GM12878 (cell line): ENCODE data around the gene NCKAP5. TPM values are rescaled to one million over a fixed set of nuclear protein-coding genes. Genes with fewer than 3 reads are reported as not detected.

Experiments used
- ATAC-seq: fragments of 200-7000 bp; cut with Tn5 transposase; 3 replicates; pipeline ENCODE4 v1.9.1; 2020; ENCODE audit warnings: mild to moderate bottlenecking, moderate library complexity
- BruUV-seq: library from RNA; stranded (reverse); fragments of 400-500 nt; replicated peaks from 2 replicates; lab custom pipeline; 2021; lab: Mats Ljungman, UMichigan
- CTCF ChIA-PET: fragments of 300-600 bp; sonication (Branson Sonifier 250); formaldehyde crosslinking; extraction: SDS; loops from one replicate; lab custom pipeline; 2021; ENCODE audit warnings: inconsistent platforms; lab: Yijun Ruan, JAX
- POLR2A ChIA-PET: fragments of 350-600 bp; formaldehyde crosslinking; extraction: SDS; loops from one replicate; lab custom pipeline; 2021; ENCODE audit warnings: inconsistent platforms; lab: Charles Lee
- RAD21 ChIA-PET: fragments of 300-600 bp; sonication (Branson Sonifier 250); formaldehyde crosslinking; loops from one replicate; lab custom pipeline; 2023; ENCODE audit warnings: antibody characterized with exemption; ENCODE audit not compliant: unreplicated experiment; lab: Charles Lee
- SMC1A ChIA-PET: fragments of 300-600 bp; sonication (Branson Sonifier 250); formaldehyde crosslinking; loops from one replicate; lab custom pipeline; 2023; ENCODE audit not compliant: unreplicated experiment, uncharacterized antibody; lab: Charles Lee
- DNase-seq: peaks from one replicate; pipeline ENCODE4 v3.0.0-alpha.2; 2011; ENCODE audit warnings: low read depth, low spot score
- FAIRE-seq: peaks from 3 replicates; lab custom pipeline; 2011; peaks lifted over from hg19 to GRCh38; lab: Jason Lieb, UNC
- H2AFZ ChIP-seq: 2 replicates; pipeline ENCODE4 v1.6.0; 2011; ENCODE audit warnings: low read depth, low read length, control low read depth; ENCODE audit not compliant: control insufficient read depth
- H3K27ac ChIP-seq: 2 replicates; pipeline ENCODE4 v1.5.1; 2011; ENCODE audit warnings: control low read depth; ENCODE audit not compliant: control insufficient read depth, insufficient read depth
- H3K27me3 ChIP-seq, 2 experiments: replicated peaks in 1 of 2; 2 replicates each; pipeline versions ENCODE4 v1.6.0 to v1.6.1; 2011; ENCODE audit warnings: low read length in 1 of 2; ENCODE audit not compliant: control insufficient read depth in 2 of 2, insufficient read depth in 2 of 2
- H3K36me3 ChIP-seq, 2 experiments: 2 replicates each; pipeline ENCODE4 v1.5.1; 2011; ENCODE audit warnings: low read length in 1 of 2; ENCODE audit not compliant: control insufficient read depth in 2 of 2, insufficient read depth in 2 of 2
- H3K4me1 ChIP-seq: 2 replicates; pipeline ENCODE4 v1.6.1; 2011; ENCODE audit warnings: mild to moderate bottlenecking, low read length, moderate library complexity, mixed read lengths; ENCODE audit not compliant: control insufficient read depth, insufficient read depth
- H3K4me2 ChIP-seq: 2 replicates; pipeline ENCODE4 v1.6.0; 2011; ENCODE audit warnings: control low read depth; ENCODE audit not compliant: control insufficient read depth, insufficient read depth
- H3K4me3 ChIP-seq: fragments of 200-600 bp; sonication (generic); 2 replicates; pipeline ENCODE4 v1.5.1; 2016
- H3K79me2 ChIP-seq: 2 replicates; pipeline ENCODE4 v1.6.0; 2011; ENCODE audit warnings: low read length; ENCODE audit not compliant: control insufficient read depth, insufficient read depth
- H3K9ac ChIP-seq: 2 replicates; pipeline ENCODE4 v1.8.0; 2011; ENCODE audit warnings: low read length, control low read depth, mixed read lengths; ENCODE audit not compliant: control insufficient read depth, insufficient read depth
- H3K9me3 ChIP-seq: replicated peaks from 3 replicates; pipeline ENCODE4 v1.5.1; 2011; ENCODE audit warnings: mild to moderate bottlenecking, low read length; ENCODE audit not compliant: control insufficient read depth, insufficient read depth
- H4K20me1 ChIP-seq: 2 replicates; pipeline ENCODE4 v1.6.0; 2011; ENCODE audit not compliant: control insufficient read depth, insufficient read depth
- SP1 ChIP-seq: IDR thresholded peaks from one replicate; pipeline ENCODE4 v1.6.1; 2011; ENCODE audit warnings: low read depth, low read length
- ZNF24 ChIP-seq: fragments of 450-650 bp; IDR thresholded peaks from 2 replicates; pipeline ENCODE4 v1.6.1; 2017; ENCODE audit warnings: antibody characterized with exemption, mild to moderate bottlenecking
- ZSCAN29 ChIP-seq: fragments of 450-650 bp; IDR thresholded peaks from 2 replicates; pipeline ENCODE4 v1.6.1; 2017; ENCODE audit warnings: mild to moderate bottlenecking, moderate library complexity
- WGBS: methylation state at CpG from one replicate; pipeline ENCODE4 v1.1.6; 2016; ENCODE audit warnings: low lambda C conversion rate; ENCODE audit not compliant: insufficient replicate concordance, insufficient coverage; ENCODE audit errors: missing lambda C conversion rate; 5-methylcytosine and 5-hydroxymethylcytosine counted together
- in situ Hi-C: fragments of 300-500 bp; cut with MboI; formaldehyde crosslinking; loops from 9 replicates; pipeline ENCODE4 v1.14.3; 2018; ENCODE audit warnings: mixed read lengths
- intact Hi-C: fragments of 100-400 bp; cut with micrococcal nuclease; formaldehyde crosslinking; loops from one replicate; pipeline ENCODE4 v1.14.2; 2022; ENCODE audit not compliant: unreplicated experiment
- polyA plus RNA-seq, 11 experiments: library from polyadenylated mRNA; depleted of rRNA in 4 of 11; unstranded in 6 of 11; stranded (reverse) in 5 of 11; fragments of >200 nt; fragmentation: Nextera tagmentation in 4 of 11; fragmentation: Illumina TruSeq in 1 of 11; extraction: Ambion mirVana in 4 of 11; extraction: Trizol in 1 of 11; gene quantifications; 1 replicate in 1 of 11; 2 replicates in 10 of 11; pipeline versions ENCODE4 v1.2.1 to v1.2.3, GENCODE V29; 2011 to 2016; ENCODE audit warnings: inconsistent platforms in 2 of 11, missing spikeins in 2 of 11, low read depth in 1 of 11
- total RNA-seq, 4 experiments: library from RNA; depleted of rRNA in 3 of 4; stranded (reverse); fragments of >200 nt in 3 of 4; fragmentation: Illumina TruSeq in 1 of 4; extraction: Trizol in 1 of 4; gene quantifications; 2 replicates each; pipeline versions ENCODE4 v1.2.1 to v1.2.3, GENCODE V29; 2013 to 2021
- TF ChIP-seq, protein P1 (sequence below): fragments of 450-650 bp; IDR thresholded peaks from 2 replicates; pipeline ENCODE4 v1.6.1; 2017; ENCODE audit warnings: mild to moderate bottlenecking, moderate library complexity

NCKAP5 gene
- total and polyA plus RNA-seq, 10 of the 15 experiments (the other 5 are each of a cell fraction or from before 2014, with no cell fraction given) = 0.06 to 0.44 (median 0.16) TPM

DNA sequence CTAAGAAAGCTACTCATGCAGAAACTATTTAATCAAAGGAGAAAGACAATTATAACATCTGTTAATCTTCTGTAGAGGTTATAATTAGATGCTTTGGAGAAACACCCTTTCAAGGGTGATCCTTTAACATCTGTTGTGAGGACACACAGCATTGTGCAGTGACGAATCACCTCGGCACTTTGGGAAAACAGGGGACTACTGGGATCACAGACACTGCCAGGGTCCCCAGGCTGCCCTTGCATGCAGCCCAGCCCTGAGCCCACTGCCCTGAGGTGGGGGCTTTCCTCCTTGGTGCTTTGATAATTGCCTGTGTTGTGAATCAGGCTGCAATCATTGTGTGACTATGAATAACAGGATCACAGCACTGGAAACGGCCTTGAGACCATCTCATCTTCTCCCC, 10.6 kb downstream of the NCKAP5 start:
- Histone ChIP-seq H3K9me3 (no peaks in the 10 kb centered on the region), H3K27me3 (no peaks in the 10 kb centered on the region; a peak in 1 of 4 replicates), H3K4me3 (no peak overlapping the region), H3K9ac (no peak overlapping the region), H3K4me1 (no peaks in the 10 kb centered on the region), H3K27ac (no peak overlapping the region), H3K36me3 (no peaks in the 10 kb centered on the region), H4K20me1 (no peaks in the 10 kb centered on the region), H3K4me2 (no peak overlapping the region), H3K79me2 (no peaks in the 10 kb centered on the region), H2AFZ (no peak overlapping the region)
- FAIRE-seq (no peak), ATAC-seq (no peak), DNase-seq (no peak)
- in situ Hi-C loops (loop anchor here (25.0 kb wide), 1 partner anchor 1020 kb away; no protein-coding TSS in a partner anchor), intact Hi-C loops (no loop called here)
- ChIA-PET POLR2A (no interaction called here), SMC1A (no interaction called here), CTCF (no interaction called here), RAD21 (interaction anchor here (0.6 kb wide), 1 partner anchor 38 kb away, joined by 3 read pairs; no protein-coding TSS in a partner anchor)
- BruUV-seq = no TSS peak
- TF ChIP-seq SP1 (no peak), ZSCAN29 (no peak), ZNF24 (no peak)
- TF ChIP-seq, protein P1, sequence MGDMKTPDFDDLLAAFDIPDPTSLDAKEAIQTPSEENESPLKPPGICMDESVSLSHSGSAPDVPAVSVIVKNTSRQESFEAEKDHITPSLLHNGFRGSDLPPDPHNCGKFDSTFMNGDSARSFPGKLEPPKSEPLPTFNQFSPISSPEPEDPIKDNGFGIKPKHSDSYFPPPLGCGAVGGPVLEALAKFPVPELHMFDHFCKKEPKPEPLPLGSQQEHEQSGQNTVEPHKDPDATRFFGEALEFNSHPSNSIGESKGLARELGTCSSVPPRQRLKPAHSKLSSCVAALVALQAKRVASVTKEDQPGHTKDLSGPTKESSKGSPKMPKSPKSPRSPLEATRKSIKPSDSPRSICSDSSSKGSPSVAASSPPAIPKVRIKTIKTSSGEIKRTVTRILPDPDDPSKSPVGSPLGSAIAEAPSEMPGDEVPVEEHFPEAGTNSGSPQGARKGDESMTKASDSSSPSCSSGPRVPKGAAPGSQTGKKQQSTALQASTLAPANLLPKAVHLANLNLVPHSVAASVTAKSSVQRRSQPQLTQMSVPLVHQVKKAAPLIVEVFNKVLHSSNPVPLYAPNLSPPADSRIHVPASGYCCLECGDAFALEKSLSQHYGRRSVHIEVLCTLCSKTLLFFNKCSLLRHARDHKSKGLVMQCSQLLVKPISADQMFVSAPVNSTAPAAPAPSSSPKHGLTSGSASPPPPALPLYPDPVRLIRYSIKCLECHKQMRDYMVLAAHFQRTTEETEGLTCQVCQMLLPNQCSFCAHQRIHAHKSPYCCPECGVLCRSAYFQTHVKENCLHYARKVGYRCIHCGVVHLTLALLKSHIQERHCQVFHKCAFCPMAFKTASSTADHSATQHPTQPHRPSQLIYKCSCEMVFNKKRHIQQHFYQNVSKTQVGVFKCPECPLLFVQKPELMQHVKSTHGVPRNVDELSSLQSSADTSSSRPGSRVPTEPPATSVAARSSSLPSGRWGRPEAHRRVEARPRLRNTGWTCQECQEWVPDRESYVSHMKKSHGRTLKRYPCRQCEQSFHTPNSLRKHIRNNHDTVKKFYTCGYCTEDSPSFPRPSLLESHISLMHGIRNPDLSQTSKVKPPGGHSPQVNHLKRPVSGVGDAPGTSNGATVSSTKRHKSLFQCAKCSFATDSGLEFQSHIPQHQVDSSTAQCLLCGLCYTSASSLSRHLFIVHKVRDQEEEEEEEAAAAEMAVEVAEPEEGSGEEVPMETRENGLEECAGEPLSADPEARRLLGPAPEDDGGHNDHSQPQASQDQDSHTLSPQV = no peak
- WGBS = 0% methylated on average over 3 of the region's 3 CpGs
